IMR-90 (cell line): ENCODE measurements around the gene CDH16.

Experiments
- CHD1 ChIP-seq: IDR thresholded peaks from 2 replicates; pipeline ENCODE4 v1.6.1; 2012; ENCODE audit warnings: low read depth, low read length, improper control_type of control experiment
- CTCF ChIP-seq: conservative IDR thresholded peaks from 2 replicates; pipeline ENCODE4 v1.5.1; 2012; ENCODE audit warnings: mild to moderate bottlenecking, low read depth, low read length, improper control_type of control experiment
- MXI1 ChIP-seq: IDR thresholded peaks from 2 replicates; pipeline ENCODE4 v1.6.1; 2012; ENCODE audit warnings: low read depth, mild to moderate bottlenecking, low read length, moderate library complexity, borderline replicate concordance
- RFX5 ChIP-seq: IDR thresholded peaks from 2 replicates; pipeline ENCODE4 v1.8.0; 2012; ENCODE audit warnings: low read depth, mild to moderate bottlenecking, low read length, moderate library complexity

GRCh38 chr16:66920299-66920590, 1.6 kb upstream of the CDH16 start:
- no peak for TF ChIP-seq CTCF
- TF ChIP-seq MXI1: no peak
- no peak for TF ChIP-seq CHD1
- TF ChIP-seq RFX5: no peak
